CD4-positive, alpha-beta T cell treated with Interleukin-12 subunit alpha and Interleukin-12 subunit beta, for 1 hour (primary cell): Measurements from ENCODE around the gene LRRC26.
A peak's percentile ranks its signal among the peaks of the same experiment; 100 is the strongest.

ENCODE experiments used
- DNase-seq: peaks from one replicate; pipeline ENCODE4 v3.0.0-alpha.2; 2020

LRRC26 gene

GRCh38 chr9:137166380-137167229 is 3.2 kb downstream of the LRRC26 start:
- DNase-seq = no peak

- DNase-seq = no peak
These were observed 4.5 kb downstream of the LRRC26 start for GRCh38 chr9:137165250-137165836.

GRCh38 chr9:137164370-137165249 is 5.2 kb downstream of the LRRC26 start:
- DNase-seq = no peak

GRCh38 chr9:137163805-137164204 is 6.0 kb downstream of the LRRC26 start:
- DNase-seq = no peak

GRCh38 chr9:137163365-137163715 is 6.5 kb downstream of the LRRC26 start:
- DNase-seq = no peak

- DNase-seq = no peak
These were observed 7.1 kb downstream of the LRRC26 start for GRCh38 chr9:137162505-137163364.

GRCh38 chr9:137161558-137162486 is 8.0 kb downstream of the LRRC26 start:
- DNase-seq = no peak

GRCh38 chr9:137160716-137161557 is 8.9 kb downstream of the LRRC26 start:
- no peak for DNase-seq

GRCh38 chr9:137160054-137160425 is 9.8 kb downstream of the LRRC26 start:
- no peak for DNase-seq

GRCh38 chr9:137159105-137160053 is 10.5 kb downstream of the LRRC26 start:
- no peak for DNase-seq

- no peak for DNase-seq
These were observed 11.2 kb downstream of the LRRC26 start for GRCh38 chr9:137158625-137159024.

GRCh38 chr9:137157618-137158415 is 12.0 kb downstream of the LRRC26 start:
- DNase-seq = no peak

GRCh38 chr9:137156567-137157375 is 13.1 kb downstream of the LRRC26 start:
- peak; percentile 59 for DNase-seq

GRCh38 chr9:137152844-137153405 is 16.9 kb downstream of the LRRC26 start:
- no peak for DNase-seq

GRCh38 chr9:137150617-137151457 is 19.0 kb downstream of the LRRC26 start:
- peak; percentile 59 for DNase-seq

GRCh38 chr9:137149942-137150616 is 19.8 kb downstream of the LRRC26 start:
- no peak for DNase-seq
